ENCODE data around the gene SEMA3B.

GRCh38 chr3:50260942-50261441 lies 8.0 kb upstream of the SEMA3B start:
- TF ChIP-seq, protein P1, sequence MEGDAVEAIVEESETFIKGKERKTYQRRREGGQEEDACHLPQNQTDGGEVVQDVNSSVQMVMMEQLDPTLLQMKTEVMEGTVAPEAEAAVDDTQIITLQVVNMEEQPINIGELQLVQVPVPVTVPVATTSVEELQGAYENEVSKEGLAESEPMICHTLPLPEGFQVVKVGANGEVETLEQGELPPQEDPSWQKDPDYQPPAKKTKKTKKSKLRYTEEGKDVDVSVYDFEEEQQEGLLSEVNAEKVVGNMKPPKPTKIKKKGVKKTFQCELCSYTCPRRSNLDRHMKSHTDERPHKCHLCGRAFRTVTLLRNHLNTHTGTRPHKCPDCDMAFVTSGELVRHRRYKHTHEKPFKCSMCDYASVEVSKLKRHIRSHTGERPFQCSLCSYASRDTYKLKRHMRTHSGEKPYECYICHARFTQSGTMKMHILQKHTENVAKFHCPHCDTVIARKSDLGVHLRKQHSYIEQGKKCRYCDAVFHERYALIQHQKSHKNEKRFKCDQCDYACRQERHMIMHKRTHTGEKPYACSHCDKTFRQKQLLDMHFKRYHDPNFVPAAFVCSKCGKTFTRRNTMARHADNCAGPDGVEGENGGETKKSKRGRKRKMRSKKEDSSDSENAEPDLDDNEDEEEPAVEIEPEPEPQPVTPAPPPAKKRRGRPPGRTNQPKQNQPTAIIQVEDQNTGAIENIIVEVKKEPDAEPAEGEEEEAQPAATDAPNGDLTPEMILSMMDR (IDR thresholded peaks at IDR 0.05) = no peak
- no peak for TF ChIP-seq EP300 (IDR thresholded peaks at IDR 0.05)
- no peak for TF ChIP-seq POLR2AphosphoS5 (IDR thresholded peaks at IDR 0.05)

Measured in gastroesophageal sphincter (tissue), 3 donors.